ENCODE results near the gene CAPZA2. TPM values are rescaled to one million over a fixed set of nuclear protein-coding genes. Genes with fewer than 3 reads are reported as not detected.
"Not testable (repeated sequence)": the region's sequence is repeated elsewhere in the genome, so short reads cannot be mapped to it uniquely, and the experiment has no call there.

The CAPZA2 gene
- polyA plus RNA-seq, 1 donor: 180 TPM

DNA sequence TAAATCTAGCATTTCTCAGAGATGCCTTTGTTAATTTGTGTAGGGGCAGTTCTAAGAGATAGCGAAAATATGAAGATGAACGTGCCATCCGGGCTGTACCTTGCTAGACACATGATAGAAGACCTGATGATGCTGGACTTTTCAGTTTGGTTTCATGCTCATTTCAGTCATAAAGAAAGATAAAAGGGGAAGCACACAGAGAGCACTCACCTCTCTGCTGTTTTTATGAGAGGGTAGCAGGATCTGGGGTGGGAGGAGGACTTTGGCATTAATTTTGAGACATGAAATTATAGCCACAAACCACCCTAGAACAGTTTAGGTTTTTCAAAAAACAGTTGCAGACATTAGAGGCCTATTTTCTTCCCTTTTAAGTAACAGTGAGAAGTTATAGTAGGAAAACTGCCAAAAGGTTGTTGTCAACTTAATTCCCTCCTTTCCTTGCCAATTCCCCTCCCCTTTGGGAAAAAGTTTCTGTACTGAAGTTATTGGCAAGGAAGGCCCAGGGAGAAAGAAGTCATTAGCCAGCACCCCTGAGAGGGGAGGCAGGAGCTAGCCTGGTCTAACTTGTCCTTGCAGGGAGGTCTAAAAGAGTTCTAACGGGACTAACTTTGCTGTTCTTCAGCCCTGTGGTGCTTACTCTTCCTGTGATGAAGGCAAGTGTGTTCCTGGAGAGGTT, 93.6 kb downstream of the CAPZA2 start:
- DNase-seq: no peak

GRCh38 chr7:116956477-116956804, 94.1 kb downstream of the CAPZA2 start:
- DNase-seq: no peak

GRCh38 chr7:116957874-116958273, 95.5 kb downstream of the CAPZA2 start:
- no peak for DNase-seq

- DNase-seq: not testable (repeated sequence)
Observed at GRCh38 chr7:116961966-116962673, 99.7 kb downstream of the CAPZA2 start.

DNA sequence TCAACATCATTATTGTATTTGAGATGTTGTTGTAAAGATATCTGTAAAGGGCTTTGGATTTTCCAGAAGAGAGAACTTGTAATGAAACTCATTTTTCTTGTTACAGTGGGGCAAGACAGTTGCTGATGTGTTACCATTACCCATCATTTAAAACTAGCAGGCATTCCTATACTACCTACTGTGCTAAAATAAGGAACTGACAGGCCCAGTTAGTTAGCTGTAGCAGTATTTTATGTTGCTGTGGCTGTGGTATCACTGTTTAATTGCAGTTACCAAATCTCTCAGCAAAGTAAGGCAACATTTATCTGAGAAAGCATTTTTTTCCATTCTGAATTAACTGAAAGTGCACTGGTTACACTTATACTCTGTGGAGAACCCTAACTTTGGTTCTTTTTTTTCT, 100.8 kb downstream of the CAPZA2 start:
- DNase-seq: no peak

- no peak for DNase-seq
Observed at GRCh38 chr7:116966601-116967000, 104.2 kb downstream of the CAPZA2 start.

- no peak for DNase-seq
Observed at GRCh38 chr7:116967254-116967922, 105.0 kb downstream of the CAPZA2 start.

DNA sequence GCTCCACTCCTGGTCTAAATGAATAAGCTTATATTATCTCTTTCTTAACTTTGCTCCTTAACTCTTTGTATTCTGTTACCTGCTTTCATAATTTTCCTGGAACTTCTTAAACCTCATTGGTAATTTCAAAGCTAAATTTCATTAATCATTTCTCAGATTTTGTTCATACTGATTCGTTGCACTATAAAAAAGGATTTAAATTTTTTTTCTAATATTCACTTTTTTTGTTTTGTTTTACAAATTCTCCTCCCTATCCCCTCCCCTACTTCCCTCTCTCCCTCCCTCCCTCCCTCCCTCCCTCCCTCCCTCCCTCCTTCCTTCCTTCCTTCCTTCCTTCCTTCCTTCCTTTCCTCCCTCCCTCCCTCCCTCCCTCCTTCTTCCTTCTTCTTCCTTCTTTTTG, 105.6 kb downstream of the CAPZA2 start:
- no peak for DNase-seq

DNA sequence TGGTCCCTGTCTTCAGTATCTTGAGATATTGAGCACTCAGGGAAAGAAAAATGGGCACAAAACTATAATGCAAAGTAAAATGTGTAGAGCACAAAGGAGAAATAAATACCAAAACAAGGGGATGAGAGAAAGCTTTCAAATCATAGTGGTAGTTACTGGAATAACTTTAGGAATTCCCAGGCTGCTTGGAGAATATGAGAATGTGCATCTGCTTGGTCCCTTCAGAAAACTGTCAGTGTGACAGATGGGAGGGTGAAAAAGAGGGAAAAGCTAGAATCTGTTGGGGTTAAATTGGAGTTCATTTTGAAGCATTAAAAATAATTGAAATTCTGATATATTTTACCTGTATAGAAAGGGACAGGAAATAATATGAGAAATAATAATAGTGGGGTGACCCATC, 106.2 kb downstream of the CAPZA2 start:
- no peak for DNase-seq

DNA sequence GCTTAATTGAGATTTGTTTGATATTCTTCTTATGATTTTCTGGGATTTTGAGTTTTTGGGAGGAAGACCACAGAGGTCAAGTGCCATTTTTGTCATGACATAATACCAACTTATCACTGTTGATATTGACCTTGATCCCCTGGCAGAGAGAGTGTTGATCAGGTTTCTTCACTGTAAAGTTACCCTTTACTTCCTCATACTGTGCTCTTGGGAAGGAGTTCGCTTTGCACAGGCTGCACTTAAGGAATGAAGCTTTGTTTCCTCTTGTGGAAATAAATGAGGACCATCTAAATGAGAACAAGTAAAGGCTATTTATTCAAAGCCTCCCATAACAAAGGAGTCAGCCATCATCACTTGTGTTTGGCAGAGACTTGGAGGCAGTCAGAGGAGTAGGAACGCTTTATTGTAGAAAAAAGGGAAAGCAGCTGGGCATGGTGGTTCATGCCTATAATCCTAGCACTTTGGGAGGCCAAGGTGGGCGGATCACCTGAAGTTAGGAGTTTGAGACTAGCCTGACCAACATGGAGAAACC, 107.0 kb downstream of the CAPZA2 start:
- DNase-seq: no peak

- no peak for DNase-seq
Observed at GRCh38 chr7:116970238-116970910, 108.0 kb downstream of the CAPZA2 start.

DNA sequence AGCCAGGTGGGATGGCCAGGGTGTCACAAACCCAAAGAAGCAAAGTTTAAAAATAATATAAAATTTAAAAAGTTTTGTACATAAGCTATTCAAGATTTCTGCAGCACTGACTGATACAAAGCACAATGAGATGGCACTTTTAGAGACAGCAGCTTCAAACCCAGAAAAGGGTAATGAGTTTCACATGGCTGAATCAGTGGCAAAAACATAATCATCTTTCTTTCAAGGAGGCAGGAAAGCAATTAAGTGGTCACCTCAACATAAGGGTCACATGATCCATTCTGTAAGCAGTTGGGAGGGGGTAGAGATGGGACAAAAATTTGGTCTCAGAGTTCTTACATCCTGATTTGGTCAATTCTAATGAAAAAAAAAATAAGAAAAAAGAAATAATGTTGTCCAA, 108.8 kb downstream of the CAPZA2 start:
- DNase-seq: not testable (repeated sequence)

Other genes with a start within 250 kb of the CAPZA2 start
- 15.2 TPM for gene MET, start 190.4 kb upstream of the CAPZA2 start, polyA plus RNA-seq (ENCODE audit: insufficient read length)
- 13.2 TPM for gene ST7, start 90.9 kb downstream of the CAPZA2 start, polyA plus RNA-seq (ENCODE audit: insufficient read length)

All from hindlimb muscle (tissue), 1 donor.